Breast epithelium (tissue), 3 donors: ENCODE results near the gene NIPAL1.

ENCODE experiments used
- CTCF ChIP-seq, 3 donors: fragments of 450-650 bp; IDR thresholded peaks; one replicate each; pipeline ENCODE4 v1.5.1; 2016 to 2017; ENCODE audit warnings: antibody characterized with exemption in 3 of 3, mild to moderate bottlenecking in 3 of 3, moderate library complexity in 3 of 3
- POLR2A ChIP-seq: fragments of 450-650 bp; IDR thresholded peaks from one replicate; pipeline ENCODE4 v1.6.1; 2016; ENCODE audit warnings: antibody characterized with exemption, mild to moderate bottlenecking, moderate library complexity
- POLR2AphosphoS5 ChIP-seq, 3 donors: sonication (generic); formaldehyde crosslinking; IDR thresholded peaks; one replicate each; pipeline ENCODE4 v1.6.1; 2017; ENCODE audit warnings: antibody characterized with exemption in 3 of 3

GRCh38 chr4:48021100-48021499 is 4.5 kb downstream of the NIPAL1 start:
- TF ChIP-seq CTCF (IDR thresholded peaks at IDR 0.05): no peak
- no peak for TF ChIP-seq POLR2AphosphoS5 (IDR thresholded peaks at IDR 0.05)
- no peak for TF ChIP-seq POLR2A
